ENCODE results near the gene TRABD2A.

GRCh38 chr2:84788498-84788897, 92.4 kb downstream of the TRABD2A start:
- TF ChIP-seq EZH2 (IDR thresholded peaks at IDR 0.05) (no peak), POLR2AphosphoS5 (IDR thresholded peaks at IDR 0.05; ENCODE audit: borderline replicate concordance, low read depth, low read length) (no peak)
